ENCODE data around the gene RAG1. TPM values are rescaled to one million over a fixed set of nuclear protein-coding genes. Genes with fewer than 3 reads are reported as not detected.

RAG1 gene
- total and polyA plus RNA-seq, 3 experiments from 2014 or later, result 0.27 to 0.44 (median 0.35) TPM

DNA sequence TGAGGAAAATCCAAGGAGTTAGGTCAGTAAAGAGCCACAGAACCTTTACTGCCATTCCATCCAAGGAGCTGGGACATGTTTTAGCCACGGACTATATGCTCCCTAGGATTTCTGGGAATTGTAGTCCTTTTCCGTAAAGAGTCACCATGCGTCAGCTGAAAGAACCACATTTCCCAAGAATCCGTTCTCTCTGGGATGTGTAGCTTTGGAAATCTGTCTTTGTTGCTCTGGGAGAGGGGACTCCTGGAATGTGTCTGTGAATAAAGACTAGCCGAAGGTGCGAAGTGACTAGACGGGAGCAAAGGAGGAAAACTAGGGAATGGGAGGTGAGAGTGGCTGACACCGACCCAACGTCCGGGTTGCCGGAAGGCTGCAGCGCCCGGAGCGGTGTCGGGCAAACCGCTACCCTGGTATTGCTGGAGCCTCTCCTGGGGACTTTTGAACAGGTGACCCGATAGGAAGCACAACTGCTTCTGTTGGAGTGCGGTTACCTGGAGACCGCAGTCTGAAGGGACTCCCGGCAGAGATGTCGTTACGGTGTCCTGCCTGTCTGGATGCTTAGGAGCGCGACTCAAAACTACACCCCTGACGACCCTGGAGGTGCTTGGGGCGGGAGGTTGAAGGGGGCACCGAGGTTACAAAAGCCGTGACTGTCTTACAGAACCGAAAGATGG, 26.6 kb downstream of the RAG1 start, which contains the start of gene IFTAP:
Gene IFTAP (plus strand): TSS at position 187 of the 674 bp plus-strand sequence. CDS start 15,602 bp downstream, outside the sequence.
- Mint-ChIP-seq H3K4me3 (peak within 1 kb of the TSS; percentile 87 to 95 (median 93)), H3K27me3 (peaks cover 22 to 63% of the 10 kb centered on the region in 2 donors), H3K4me1 (peaks cover 6 to 14% (median 10%) of the 10 kb centered on the region in 3 donors), H3K36me3 (peaks cover 0 to 2% (median 0%) of the 10 kb centered on the region in 3 donors), H3K27ac (peak within 1 kb of the TSS in 5 of 8 donors; percentile 38 to 77 (median 59)), H3K9me3 (no peaks in the 10 kb centered on the region)
- H3K36me3 ChIP-seq (ENCODE audit: insufficient read depth, low read length), result no peaks in the 10 kb centered on the region
- peak within 1 kb of the TSS; percentile 70 for H3K4me3 ChIP-seq (ENCODE audit: low read length)
- no peaks in the 10 kb centered on the region for H3K9me3 ChIP-seq (ENCODE audit: low read length)
- peaks cover 17% of the 10 kb centered on the region for H3K27me3 ChIP-seq (ENCODE audit: insufficient read depth, low read length, poor library complexity, severe bottlenecking)
- DNase-seq, result peak in 2 of 5 donors; percentile 17 to 25
- ChIA-PET CTCF (no interaction called here), POLR2A (no interaction called here)
- H3K27ac ChIP-seq (ENCODE audit: low read depth, low read length), result no peak within 1 kb of the TSS
- no peaks in the 10 kb centered on the region for H3K4me1 ChIP-seq (ENCODE audit: insufficient read depth, low read length)

DNA sequence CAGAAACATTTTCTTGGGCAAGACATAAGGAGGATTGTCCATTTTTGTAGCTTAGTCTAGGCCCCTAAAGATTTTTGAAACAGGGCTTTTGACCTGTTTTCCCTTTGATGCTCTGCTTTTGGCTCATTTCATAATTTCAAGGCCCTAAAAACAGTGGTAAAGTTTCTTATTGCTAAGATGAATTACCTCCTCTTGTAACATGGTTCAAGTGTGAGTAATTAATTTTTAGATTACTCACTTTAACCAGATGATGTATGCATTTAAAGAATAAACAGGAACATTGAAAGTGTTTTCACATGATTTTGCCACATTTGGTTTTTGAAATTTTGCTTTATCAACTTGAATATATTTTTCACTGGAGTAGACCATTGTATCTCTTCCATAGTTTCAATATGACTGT, 29.1 kb downstream of the RAG1 start:
- Mint-ChIP-seq H3K9me3 (no peaks in the 10 kb centered on the region), H3K27me3 (peaks cover 19 to 54% of the 10 kb centered on the region in 2 donors), H3K4me1 (peaks cover 6 to 14% (median 10%) of the 10 kb centered on the region in 3 donors), H3K4me3 (no peak overlapping the region), H3K36me3 (peaks cover 0 to 2% (median 0%) of the 10 kb centered on the region in 3 donors), H3K27ac (no peak overlapping the region)
- Histone ChIP-seq H3K27me3 (ENCODE audit: insufficient read depth, low read length, poor library complexity, severe bottlenecking) (peaks cover 17% of the 10 kb centered on the region), H3K27ac (ENCODE audit: low read depth, low read length) (no peak overlapping the region), H3K9me3 (ENCODE audit: low read length) (no peaks in the 10 kb centered on the region), H3K36me3 (ENCODE audit: insufficient read depth, low read length) (no peaks in the 10 kb centered on the region), H3K4me1 (ENCODE audit: insufficient read depth, low read length) (no peaks in the 10 kb centered on the region), H3K4me3 (ENCODE audit: low read length) (no peak overlapping the region)
- DNase-seq, result no peak
- ChIA-PET POLR2A (no interaction called here), CTCF (no interaction called here)

DNA sequence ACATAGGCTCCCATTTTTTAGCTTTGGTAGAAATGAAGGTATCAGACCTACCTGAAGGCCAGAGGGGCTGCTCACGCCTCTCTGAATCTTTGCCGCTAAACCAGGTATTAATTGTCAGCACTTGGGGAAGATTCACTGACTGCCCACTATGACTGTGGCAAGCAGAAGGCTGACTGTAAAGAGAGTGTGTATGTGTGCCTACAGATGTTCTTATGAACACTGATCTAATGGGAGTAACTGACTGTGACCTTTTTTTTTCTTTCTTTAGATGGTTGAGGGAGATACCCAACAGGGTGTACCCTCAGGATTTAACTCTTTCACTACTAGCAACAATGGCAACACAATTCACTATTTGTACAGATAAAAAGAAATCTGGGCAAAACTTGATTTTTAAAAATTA, 30.2 kb downstream of the RAG1 start, which contains the start of gene RAG2:
Gene RAG2 (minus strand): TSS at position 186 of the 400 bp plus-strand sequence. CDS start 4,068 bp downstream, outside the sequence.
- Mint-ChIP-seq H3K4me3 (no peak within 1 kb of the TSS), H3K27ac (peak within 1 kb of the TSS in 1 of 8 donors; percentile 27), H3K4me1 (peaks cover 6 to 14% (median 10%) of the 10 kb centered on the region in 3 donors), H3K27me3 (peaks cover 15 to 54% of the 10 kb centered on the region in 2 donors), H3K36me3 (peaks cover 0 to 2% (median 0%) of the 10 kb centered on the region in 3 donors), H3K9me3 (no peaks in the 10 kb centered on the region)
- no peak within 1 kb of the TSS for H3K4me3 ChIP-seq (ENCODE audit: low read length)
- no peaks in the 10 kb centered on the region for H3K9me3 ChIP-seq (ENCODE audit: low read length)
- H3K27ac ChIP-seq (ENCODE audit: low read depth, low read length), result no peak within 1 kb of the TSS
- peaks cover 17% of the 10 kb centered on the region for H3K27me3 ChIP-seq (ENCODE audit: insufficient read depth, low read length, poor library complexity, severe bottlenecking)
- no peaks in the 10 kb centered on the region for H3K36me3 ChIP-seq (ENCODE audit: insufficient read depth, low read length)
- POLR2A ChIA-PET, result no interaction called here
- CTCF ChIA-PET, result no interaction called here
- H3K4me1 ChIP-seq (ENCODE audit: insufficient read depth, low read length), result no peaks in the 10 kb centered on the region
- DNase-seq, result no peak

DNA sequence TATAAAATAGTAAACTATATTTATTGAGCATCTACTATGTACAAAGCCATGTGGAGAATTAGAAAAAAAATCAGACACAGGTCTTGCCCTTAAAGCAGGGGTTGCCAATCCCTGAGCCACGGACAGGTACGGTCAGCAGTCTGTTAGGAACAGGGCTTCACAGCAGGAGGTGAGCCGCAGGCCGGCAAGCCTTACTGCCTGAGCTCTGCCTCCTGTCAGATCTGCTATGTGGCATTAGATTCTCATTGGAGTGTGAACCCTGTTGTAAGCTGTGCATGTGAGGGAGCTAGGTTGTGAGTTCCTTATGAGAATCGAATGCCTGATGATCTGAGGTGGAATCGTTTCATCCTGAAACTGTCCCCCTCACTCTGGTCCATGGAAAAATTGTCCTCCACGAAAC, 32.4 kb downstream of the RAG1 start:
- no peaks in the 10 kb centered on the region for H3K9me3 Mint-ChIP-seq
- CTCF ChIA-PET, result no interaction called here

DNA sequence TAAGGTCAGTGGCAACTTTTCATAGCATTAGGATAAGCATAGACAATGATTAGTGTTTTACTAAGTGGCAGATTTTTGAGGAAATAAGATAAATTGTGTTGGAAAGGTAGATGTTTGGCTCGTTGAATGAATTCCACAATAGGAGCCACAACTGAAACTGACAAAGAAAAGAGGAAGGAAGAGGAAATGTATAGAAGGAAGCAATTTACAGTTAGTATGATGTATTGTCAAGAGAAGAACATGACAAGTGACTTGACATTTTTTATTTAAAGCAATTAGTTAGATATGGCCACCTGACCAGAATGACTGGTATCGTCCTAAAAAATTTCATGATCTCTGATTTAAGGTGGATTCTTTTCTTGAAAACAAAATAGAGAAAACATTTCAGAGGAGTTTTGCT, 33.3 kb downstream of the RAG1 start:
- H3K9me3 Mint-ChIP-seq, result no peaks in the 10 kb centered on the region
- POLR2A ChIA-PET, result no interaction called here
- CTCF ChIA-PET, result no interaction called here

More for the DNA sequence above, 32.4 kb downstream of the RAG1 start:
- Mint-ChIP-seq H3K4me1 (peaks cover 0 to 3% (median 0%) of the 10 kb centered on the region in 3 donors), H3K4me3 (no peak overlapping the region), H3K27me3 (peaks cover 3 to 41% of the 10 kb centered on the region in 2 donors), H3K36me3 (no peaks in the 10 kb centered on the region), H3K27ac (no peak overlapping the region)
- Histone ChIP-seq H3K9me3 (ENCODE audit: low read length) (no peaks in the 10 kb centered on the region), H3K4me3 (ENCODE audit: low read length) (no peak overlapping the region), H3K27me3 (ENCODE audit: insufficient read depth, low read length, poor library complexity, severe bottlenecking) (peaks cover 6% of the 10 kb centered on the region), H3K36me3 (ENCODE audit: insufficient read depth, low read length) (no peaks in the 10 kb centered on the region), H3K27ac (ENCODE audit: low read depth, low read length) (no peak overlapping the region), H3K4me1 (ENCODE audit: insufficient read depth, low read length) (no peaks in the 10 kb centered on the region)
- DNase-seq, result no peak
- POLR2A ChIA-PET, result no interaction called here

DNA sequence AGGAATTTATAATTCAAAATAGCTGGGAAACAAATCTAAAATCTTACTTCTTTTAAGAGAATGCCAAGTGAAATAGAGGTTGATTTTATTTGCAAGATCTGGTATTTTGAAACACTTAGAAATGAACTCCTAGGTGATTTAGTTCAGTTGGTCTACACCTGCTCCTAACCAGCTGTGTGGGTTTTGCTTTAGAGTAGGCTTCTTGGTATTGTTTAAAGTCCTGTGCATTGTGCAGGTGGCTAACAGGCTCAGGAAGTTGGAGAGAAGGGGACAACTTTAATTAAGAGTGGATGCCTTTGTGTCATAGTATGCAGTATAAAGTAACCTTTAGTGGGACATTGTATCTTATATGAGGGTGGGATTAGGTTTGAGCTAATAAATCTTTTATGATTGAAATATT, 34.3 kb downstream of the RAG1 start:
- ChIA-PET CTCF (no interaction called here), POLR2A (no interaction called here)
- Mint-ChIP-seq H3K36me3 (no peaks in the 10 kb centered on the region), H3K4me1 (no peaks in the 10 kb centered on the region), H3K9me3 (no peaks in the 10 kb centered on the region), H3K27me3 (peaks cover 3 to 32% of the 10 kb centered on the region in 2 donors), H3K27ac (no peak overlapping the region), H3K4me3 (no peak overlapping the region)
- Histone ChIP-seq H3K36me3 (ENCODE audit: insufficient read depth, low read length) (no peaks in the 10 kb centered on the region), H3K27me3 (ENCODE audit: insufficient read depth, low read length, poor library complexity, severe bottlenecking) (no peaks in the 10 kb centered on the region), H3K4me3 (ENCODE audit: low read length) (no peak overlapping the region), H3K4me1 (ENCODE audit: insufficient read depth, low read length) (no peaks in the 10 kb centered on the region), H3K27ac (ENCODE audit: low read depth, low read length) (no peak overlapping the region), H3K9me3 (ENCODE audit: low read length) (no peaks in the 10 kb centered on the region)
- no peak for DNase-seq

More for the DNA sequence above, 33.3 kb downstream of the RAG1 start:
- Mint-ChIP-seq H3K27me3 (peaks cover 3 to 32% of the 10 kb centered on the region in 2 donors), H3K36me3 (no peaks in the 10 kb centered on the region), H3K4me1 (no peaks in the 10 kb centered on the region), H3K4me3 (no peak overlapping the region), H3K27ac (no peak overlapping the region)
- DNase-seq, result no peak
- Histone ChIP-seq H3K4me3 (ENCODE audit: low read length) (no peak overlapping the region), H3K9me3 (ENCODE audit: low read length) (no peaks in the 10 kb centered on the region), H3K36me3 (ENCODE audit: insufficient read depth, low read length) (no peaks in the 10 kb centered on the region), H3K4me1 (ENCODE audit: insufficient read depth, low read length) (no peaks in the 10 kb centered on the region), H3K27me3 (ENCODE audit: insufficient read depth, low read length, poor library complexity, severe bottlenecking) (no peaks in the 10 kb centered on the region), H3K27ac (ENCODE audit: low read depth, low read length) (no peak overlapping the region)

DNA sequence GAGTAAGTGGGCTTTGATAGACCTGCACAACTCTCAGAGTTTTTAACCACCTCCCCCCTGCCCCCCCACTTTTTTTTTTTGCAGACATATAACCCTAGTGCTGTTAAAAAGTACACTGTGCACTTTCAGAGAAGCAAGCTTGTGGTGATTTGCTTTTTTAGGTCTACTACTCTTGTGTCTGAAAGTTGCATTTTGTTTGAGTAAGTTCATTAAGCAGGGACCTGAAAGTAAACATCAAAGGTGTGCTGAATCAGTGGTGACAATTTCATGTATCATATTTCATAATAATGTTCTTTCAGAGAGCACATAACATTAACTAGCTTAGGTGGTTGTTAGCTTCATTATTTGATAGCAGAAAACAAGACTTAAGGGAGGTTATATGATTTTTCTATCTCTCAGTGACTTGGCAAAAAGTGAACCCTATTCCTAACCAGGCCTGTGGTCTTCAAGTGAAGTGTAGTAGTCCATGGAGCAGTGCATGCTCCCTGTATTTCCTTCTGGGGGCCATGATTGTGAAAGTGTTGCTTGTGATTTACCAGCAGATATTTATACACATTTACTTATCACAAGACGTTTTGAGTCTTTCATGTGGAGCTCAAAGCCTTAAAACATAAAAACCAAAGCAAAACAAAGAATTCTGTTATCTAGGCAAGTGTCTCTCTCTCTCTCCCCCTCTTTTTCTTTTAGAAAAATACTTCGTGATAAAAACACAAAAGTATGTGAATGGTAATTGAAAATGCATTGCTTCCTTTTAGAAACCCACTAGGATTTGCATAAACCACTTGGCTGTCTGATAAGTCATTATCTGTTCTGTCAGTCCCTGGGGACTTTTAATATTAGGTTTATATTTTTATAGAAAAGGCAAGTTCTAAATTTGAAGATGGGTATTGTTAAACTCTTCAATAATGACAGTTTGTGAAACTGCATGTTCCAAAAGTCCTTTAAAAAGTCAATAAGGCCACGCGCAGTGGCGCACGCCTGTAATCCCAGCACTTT, 37.7 kb downstream of the RAG1 start:
- no peak overlapping the region for H3K4me3 ChIP-seq (ENCODE audit: low read length)
- no peaks in the 10 kb centered on the region for H3K36me3 ChIP-seq (ENCODE audit: insufficient read depth, low read length)
- ChIA-PET CTCF (no interaction called here), POLR2A (no interaction called here)
- no peaks in the 10 kb centered on the region for H3K9me3 ChIP-seq (ENCODE audit: low read length)
- no peak overlapping the region for H3K27ac ChIP-seq (ENCODE audit: low read depth, low read length)
- Mint-ChIP-seq H3K27ac (no peak overlapping the region), H3K36me3 (no peaks in the 10 kb centered on the region), H3K4me1 (no peaks in the 10 kb centered on the region), H3K4me3 (no peak overlapping the region), H3K27me3 (peaks cover 3 to 38% of the 10 kb centered on the region in 2 donors), H3K9me3 (no peaks in the 10 kb centered on the region)
- H3K27me3 ChIP-seq (ENCODE audit: insufficient read depth, low read length, poor library complexity, severe bottlenecking), result no peaks in the 10 kb centered on the region
- no peak for DNase-seq
- H3K4me1 ChIP-seq (ENCODE audit: insufficient read depth, low read length), result no peaks in the 10 kb centered on the region
